22Rv1 (cell line): ENCODE results near the gene TGM2.

Source experiments
- CTCF ChIP-seq: fragments of 450-650 bp; IDR thresholded peaks from 2 replicates; pipeline ENCODE4 v1.5.1; 2017; ENCODE audit warnings: mild to moderate bottlenecking
- ZFX ChIP-seq: fragments of 450-650 bp; IDR thresholded peaks from 2 replicates; pipeline ENCODE4 v1.6.1; 2017; ENCODE audit warnings: antibody characterized with exemption, borderline replicate concordance

DNA sequence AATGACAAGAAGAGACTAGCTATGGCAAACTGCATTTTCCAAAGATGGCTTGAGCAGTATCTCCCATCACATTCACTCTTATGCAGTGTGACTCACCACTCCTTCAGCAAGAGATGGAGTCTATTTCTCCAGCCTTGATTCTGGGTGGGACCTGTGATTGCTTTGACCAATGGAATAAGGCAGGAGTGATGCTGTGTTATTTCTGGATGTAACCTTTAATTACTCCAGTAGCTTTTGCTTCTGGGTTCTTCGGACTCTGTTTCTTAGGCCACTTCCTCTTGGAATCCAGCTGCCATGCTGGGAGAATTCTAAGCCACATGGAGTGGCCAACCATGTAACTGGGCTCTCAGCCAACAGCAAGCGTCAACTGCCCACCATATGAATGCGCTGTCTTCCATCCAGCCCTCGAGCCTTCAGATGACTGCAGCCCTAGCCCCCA, 50.7 kb downstream of the TGM2 start:
- no peak for TF ChIP-seq CTCF
- no peak for TF ChIP-seq ZFX
